Sciatic nerve (tissue), 2 donors: ENCODE data around the gene SPPL2C. TPM values are rescaled to one million over a fixed set of nuclear protein-coding genes. Genes with fewer than 3 reads are reported as not detected.

ENCODE experiments used
- ATAC-seq: fragments of 200-7000 bp; cut with Tn5 transposase; one replicate; pipeline ENCODE4 v1.9.1; 2020; ENCODE audit warnings: mild to moderate bottlenecking, moderate library complexity
- DNase-seq: peaks from one replicate; pipeline ENCODE4 v3.0.0-alpha.2; 2020; ENCODE audit warnings: low spot score
- intact Hi-C: fragments of 100-400 bp; cut with DNase I; formaldehyde crosslinking; loops from one replicate; pipeline ENCODE4 v1.14.2; 2022
- total RNA-seq: library from RNA; stranded (reverse); fragmentation: NEBNext Ultra II Directional; extraction: Animal tissue kit (Norgen Biotek cat#: 25700); gene quantifications from one replicate; pipeline ENCODE4 v1.2.1, GENCODE V29; 2021
- donor health status: DM: no; HTN: no; CAD: no.
- donor health status: DM: no; HTN: no; CAD: no.

Gene SPPL2C
- total RNA-seq, 1 donor from 2014 or later: not detected

GRCh38 chr17:45868276-45868675 lies 23.6 kb downstream of the SPPL2C start:
- ATAC-seq (no peak), DNase-seq (no peak)
- intact Hi-C loops: no loop called here

- ATAC-seq: no peak
- DNase-seq: no peak
- intact Hi-C loops: no loop called here
Measured at GRCh38 chr17:45869676-45870341, 25.1 kb downstream of the SPPL2C start.

GRCh38 chr17:45870342-45870974 lies 25.8 kb downstream of the SPPL2C start:
- DNase-seq (no peak), ATAC-seq (no peak)
- intact Hi-C loops: no loop called here

GRCh38 chr17:45871718-45872117 lies 27.0 kb downstream of the SPPL2C start:
- no peak for ATAC-seq
- DNase-seq: no peak
- intact Hi-C loops: no loop called here

- ATAC-seq (no peak), DNase-seq (no peak)
- intact Hi-C loops: no loop called here
Measured at GRCh38 chr17:45873728-45874127, 29.0 kb downstream of the SPPL2C start.

GRCh38 chr17:45874151-45874550 lies 29.5 kb downstream of the SPPL2C start:
- DNase-seq: no peak
- intact Hi-C loops: no loop called here
- no peak for ATAC-seq

- ATAC-seq (no peak), DNase-seq (no peak)
- intact Hi-C loops: no loop called here
Measured at GRCh38 chr17:45876539-45876938, 31.9 kb downstream of the SPPL2C start.

GRCh38 chr17:45877467-45877866 lies 32.8 kb downstream of the SPPL2C start:
- no peak for ATAC-seq
- intact Hi-C loops: no loop called here

GRCh38 chr17:45883063-45883462 lies 38.4 kb downstream of the SPPL2C start:
- no peak for DNase-seq
- intact Hi-C loops: no loop called here
- ATAC-seq: no peak

More at GRCh38 chr17:45877467-45877866, 32.8 kb downstream of the SPPL2C start:
- DNase-seq: no peak

- intact Hi-C loops: no loop called here
- no peak for ATAC-seq
Measured at GRCh38 chr17:45886852-45887251, 42.2 kb downstream of the SPPL2C start.

GRCh38 chr17:45888392-45888791 lies 43.7 kb downstream of the SPPL2C start:
- no peak for DNase-seq
- intact Hi-C loops: no loop called here
- ATAC-seq: no peak

More at GRCh38 chr17:45886852-45887251, 42.2 kb downstream of the SPPL2C start:
- no peak for DNase-seq

- ATAC-seq (no peak), DNase-seq (no peak)
- intact Hi-C loops: no loop called here
Measured at GRCh38 chr17:45889579-45889978, 44.9 kb downstream of the SPPL2C start.

- DNase-seq: no peak
- ATAC-seq: no peak
- intact Hi-C loops: no loop called here
Measured at GRCh38 chr17:45893725-45894021, 49.0 kb downstream of the SPPL2C start.

- ATAC-seq (peak; percentile 96), DNase-seq (peak; percentile 93)
- intact Hi-C loops: no loop called here
Measured at GRCh38 chr17:45894022-45894784, 49.5 kb downstream of the SPPL2C start, which contains the start of gene MAPT. Gene MAPT, plus strand, starts transcription at chr17:45894554. Its CDS starts 67,784 bp downstream, at chr17:45962338.

- no peak for DNase-seq
- ATAC-seq: no peak
- intact Hi-C loops: no loop called here
Measured at GRCh38 chr17:45895304-45895968, 50.8 kb downstream of the SPPL2C start.

- no peak for DNase-seq
- ATAC-seq: no peak
- intact Hi-C loops: no loop called here
Measured at GRCh38 chr17:45895969-45896785, 51.5 kb downstream of the SPPL2C start.
